ENCODE results near the gene SLC22A16.
A peak's percentile ranks its signal among the peaks of the same experiment; 100 is the strongest.
"Not testable (repeated sequence)": the region's sequence is repeated elsewhere in the genome, so short reads cannot be mapped to it uniquely, and the experiment has no call there.

The SLC22A16 gene

DNA sequence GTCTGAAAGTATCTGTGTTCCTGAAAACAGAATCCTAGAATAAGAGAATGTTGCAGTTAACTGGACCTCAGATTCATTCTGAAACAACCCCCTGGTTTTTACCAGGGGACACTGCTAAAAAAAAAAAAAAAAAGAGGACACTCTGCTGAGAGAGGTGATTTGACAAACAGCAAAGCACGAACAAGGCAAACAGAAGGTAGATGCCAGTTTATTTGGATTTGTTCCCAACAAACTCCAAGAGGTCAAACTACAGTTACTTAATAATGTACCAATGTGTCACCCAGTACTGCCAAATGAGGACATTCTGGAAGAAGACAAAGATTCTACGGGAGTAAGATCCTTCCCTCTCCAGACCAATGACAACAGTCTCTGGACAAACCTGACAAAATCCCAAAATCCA is 40.6 kb upstream of the SLC22A16 start:
- ATAC-seq (ENCODE audit: low read depth) (0 out of 3 replicates have a peak, but pooled peaks have one; percentile 20), DNase-seq (ENCODE audit: low spot score) (no peak)
- no peak overlapping the region for H3K4me3 ChIP-seq (ENCODE audit: severe bottlenecking)
- peaks cover 17% of the 10 kb centered on the region for H3K4me1 ChIP-seq (ENCODE audit: insufficient read depth, poor library complexity, severe bottlenecking)
- H3K9me3 ChIP-seq (ENCODE audit: severe bottlenecking), result no peaks in the 10 kb centered on the region
- H3K27me3 ChIP-seq (ENCODE audit: insufficient read depth, poor library complexity, severe bottlenecking), result no peaks in the 10 kb centered on the region
- TF ChIP-seq, protein P1, sequence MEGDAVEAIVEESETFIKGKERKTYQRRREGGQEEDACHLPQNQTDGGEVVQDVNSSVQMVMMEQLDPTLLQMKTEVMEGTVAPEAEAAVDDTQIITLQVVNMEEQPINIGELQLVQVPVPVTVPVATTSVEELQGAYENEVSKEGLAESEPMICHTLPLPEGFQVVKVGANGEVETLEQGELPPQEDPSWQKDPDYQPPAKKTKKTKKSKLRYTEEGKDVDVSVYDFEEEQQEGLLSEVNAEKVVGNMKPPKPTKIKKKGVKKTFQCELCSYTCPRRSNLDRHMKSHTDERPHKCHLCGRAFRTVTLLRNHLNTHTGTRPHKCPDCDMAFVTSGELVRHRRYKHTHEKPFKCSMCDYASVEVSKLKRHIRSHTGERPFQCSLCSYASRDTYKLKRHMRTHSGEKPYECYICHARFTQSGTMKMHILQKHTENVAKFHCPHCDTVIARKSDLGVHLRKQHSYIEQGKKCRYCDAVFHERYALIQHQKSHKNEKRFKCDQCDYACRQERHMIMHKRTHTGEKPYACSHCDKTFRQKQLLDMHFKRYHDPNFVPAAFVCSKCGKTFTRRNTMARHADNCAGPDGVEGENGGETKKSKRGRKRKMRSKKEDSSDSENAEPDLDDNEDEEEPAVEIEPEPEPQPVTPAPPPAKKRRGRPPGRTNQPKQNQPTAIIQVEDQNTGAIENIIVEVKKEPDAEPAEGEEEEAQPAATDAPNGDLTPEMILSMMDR (IDR thresholded peaks at IDR 0.05; ENCODE audit: poor library complexity, severe bottlenecking), result no peak
- no peaks in the 10 kb centered on the region for H3K36me3 ChIP-seq (ENCODE audit: low read depth)
- H3K27ac ChIP-seq (ENCODE audit: poor library complexity, severe bottlenecking), result no peak overlapping the region

DNA sequence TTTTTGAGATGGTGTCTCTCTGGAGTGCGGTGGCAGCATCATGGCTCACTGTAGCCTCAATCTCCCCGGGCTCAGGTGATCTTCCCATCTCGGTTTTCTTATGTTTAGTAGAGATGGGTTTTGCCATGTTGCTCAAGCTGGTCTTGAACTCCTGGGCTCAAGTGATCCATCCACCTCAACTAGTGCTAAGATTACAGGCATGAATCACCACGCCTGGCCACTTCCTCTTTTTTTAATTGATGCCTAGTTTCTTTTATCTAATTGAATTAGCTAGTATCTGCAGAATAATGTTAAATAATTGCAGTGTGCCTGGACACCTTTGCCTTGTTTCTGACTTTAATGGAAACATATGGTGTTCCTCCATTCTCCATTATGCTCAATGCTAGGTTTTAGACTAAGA is 38.4 kb upstream of the SLC22A16 start:
- Histone ChIP-seq H3K27me3 (ENCODE audit: insufficient read depth, poor library complexity, severe bottlenecking) (no peaks in the 10 kb centered on the region), H3K4me3 (ENCODE audit: severe bottlenecking) (no peak overlapping the region), H3K27ac (ENCODE audit: poor library complexity, severe bottlenecking) (no peak overlapping the region), H3K36me3 (ENCODE audit: low read depth) (no peaks in the 10 kb centered on the region), H3K9me3 (ENCODE audit: severe bottlenecking) (no peaks in the 10 kb centered on the region), H3K4me1 (ENCODE audit: insufficient read depth, poor library complexity, severe bottlenecking) (peaks cover 36% of the 10 kb centered on the region)
- TF ChIP-seq, protein P1 (IDR thresholded peaks at IDR 0.05; ENCODE audit: poor library complexity, severe bottlenecking), result no peak
- no peak for DNase-seq (ENCODE audit: low spot score)
- ATAC-seq (ENCODE audit: low read depth), result no peak

DNA sequence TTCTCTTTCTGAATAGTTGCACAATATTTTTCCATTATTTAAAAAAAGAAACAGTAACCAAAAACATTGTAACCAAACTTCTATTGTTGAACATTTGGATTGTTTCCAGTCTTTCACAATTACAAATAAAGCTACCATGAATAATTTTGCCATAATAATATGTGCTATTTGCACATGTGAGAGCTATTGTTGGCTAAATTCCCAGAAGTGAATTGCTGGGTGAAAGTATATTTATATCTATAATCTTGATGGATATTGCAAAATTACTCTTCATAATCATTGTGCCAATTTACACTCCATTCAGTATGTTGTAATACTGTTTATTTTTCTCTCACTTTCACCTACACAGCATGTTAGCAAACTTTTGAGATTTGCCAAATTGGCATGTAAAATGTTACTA is 36.6 kb upstream of the SLC22A16 start:
- H3K27me3 ChIP-seq (ENCODE audit: insufficient read depth, poor library complexity, severe bottlenecking), result no peaks in the 10 kb centered on the region
- H3K4me3 ChIP-seq (ENCODE audit: severe bottlenecking), result no peak overlapping the region
- no peaks in the 10 kb centered on the region for H3K36me3 ChIP-seq (ENCODE audit: low read depth)
- TF ChIP-seq, protein P1 (IDR thresholded peaks at IDR 0.05; ENCODE audit: poor library complexity, severe bottlenecking), result no peak
- H3K9me3 ChIP-seq (ENCODE audit: severe bottlenecking), result no peaks in the 10 kb centered on the region
- H3K4me1 ChIP-seq (ENCODE audit: insufficient read depth, poor library complexity, severe bottlenecking), result peaks cover 43% of the 10 kb centered on the region
- DNase-seq (ENCODE audit: low spot score) (no peak), ATAC-seq (ENCODE audit: low read depth) (peak; percentile 3; the same call in 1 of the 3 replicates)
- no peak overlapping the region for H3K27ac ChIP-seq (ENCODE audit: poor library complexity, severe bottlenecking)

DNA sequence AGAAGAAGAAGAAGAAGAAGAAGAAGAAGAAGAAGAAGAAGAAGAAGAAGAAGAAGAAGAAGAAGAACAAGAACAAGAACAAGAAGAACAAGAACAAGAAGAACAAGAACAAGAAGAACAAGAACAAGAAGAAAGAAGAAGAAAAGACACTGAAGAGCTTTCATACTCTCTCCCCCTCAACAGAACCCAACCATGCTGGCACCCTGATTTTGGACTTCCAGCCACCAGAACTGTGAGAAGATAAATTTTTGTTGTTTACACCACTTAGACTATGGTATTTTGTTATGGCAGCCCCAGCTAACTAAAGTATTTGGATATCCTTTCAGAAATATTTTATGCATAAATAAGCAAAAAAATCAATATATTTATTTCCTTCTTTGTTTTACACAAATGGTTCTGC is 36.1 kb upstream of the SLC22A16 start:
- ATAC-seq (ENCODE audit: low read depth); H3K9me3 ChIP-seq (ENCODE audit: severe bottlenecking); H3K4me3 ChIP-seq (ENCODE audit: severe bottlenecking); H3K27me3 ChIP-seq (ENCODE audit: insufficient read depth, poor library complexity, severe bottlenecking); H3K27ac ChIP-seq (ENCODE audit: poor library complexity, severe bottlenecking); H3K36me3 ChIP-seq (ENCODE audit: low read depth); DNase-seq (ENCODE audit: low spot score): not testable (repeated sequence)
- peaks cover 39% of the 10 kb centered on the region for H3K4me1 ChIP-seq (ENCODE audit: insufficient read depth, poor library complexity, severe bottlenecking)

DNA sequence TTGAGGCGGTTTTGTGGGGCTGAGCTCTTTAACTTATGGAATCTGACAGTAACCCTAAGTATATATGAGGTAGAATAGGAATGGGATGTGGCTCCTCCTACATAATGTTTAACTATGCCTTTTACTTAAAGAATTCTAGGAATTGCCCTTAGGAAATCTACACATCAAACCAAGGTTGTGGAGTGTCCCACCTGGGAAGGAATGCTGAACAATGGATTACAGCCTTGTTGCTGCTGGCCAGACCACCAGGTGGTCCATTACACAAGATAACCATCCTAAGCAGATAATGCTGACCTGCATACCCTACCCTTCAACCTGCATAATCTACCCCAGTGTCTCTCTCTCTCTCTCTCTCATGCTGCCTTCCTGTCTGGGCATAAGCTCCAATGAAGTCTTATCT is 35.0 kb upstream of the SLC22A16 start:
- TF ChIP-seq, protein P1 (IDR thresholded peaks at IDR 0.05; ENCODE audit: poor library complexity, severe bottlenecking), result no peak
- peaks cover 33% of the 10 kb centered on the region for H3K4me1 ChIP-seq (ENCODE audit: insufficient read depth, poor library complexity, severe bottlenecking)
- H3K27me3 ChIP-seq (ENCODE audit: insufficient read depth, poor library complexity, severe bottlenecking), result no peaks in the 10 kb centered on the region
- no peak overlapping the region for H3K4me3 ChIP-seq (ENCODE audit: severe bottlenecking)
- no peaks in the 10 kb centered on the region for H3K36me3 ChIP-seq (ENCODE audit: low read depth)
- H3K9me3 ChIP-seq (ENCODE audit: severe bottlenecking), result no peaks in the 10 kb centered on the region
- ATAC-seq (ENCODE audit: low read depth) (peak; percentile 64), DNase-seq (ENCODE audit: low spot score) (no peak)
- no peak overlapping the region for H3K27ac ChIP-seq (ENCODE audit: poor library complexity, severe bottlenecking)
